GM23248 (cell line): ENCODE measurements around the gene GALNT14. TPM values are rescaled to one million over a fixed set of nuclear protein-coding genes. Genes with fewer than 3 reads are reported as not detected.

ENCODE experiments used
- DNase-seq: peaks from one replicate; pipeline ENCODE4 v3.0.0-alpha.2; 2015
- H2AFZ ChIP-seq: fragments of 200-600 bp; sonication (generic); 2 replicates; pipeline ENCODE4 v1.6.1; 2016; ENCODE audit warnings: antibody characterized with exemption
- H3F3A ChIP-seq: fragments of 200-600 bp; sonication (generic); 2 replicates; pipeline ENCODE4 v1.6.1; 2016; ENCODE audit warnings: mild to moderate bottlenecking, antibody characterized with exemption, mixed run types; ENCODE audit not compliant: insufficient read depth
- H3K27ac ChIP-seq: fragments of 200-600 bp; sonication (generic); 2 replicates; pipeline ENCODE4 v1.5.1; 2016; ENCODE audit warnings: mild to moderate bottlenecking
- H3K27me3 ChIP-seq: fragments of 200-600 bp; sonication (generic); replicated peaks from 2 replicates; pipeline ENCODE4 v1.6.1; 2016; ENCODE audit warnings: mild to moderate bottlenecking; ENCODE audit not compliant: insufficient read depth
- H3K36me3 ChIP-seq: fragments of 200-600 bp; sonication (generic); 2 replicates; pipeline ENCODE4 v1.6.1; 2016; ENCODE audit warnings: low read depth, mild to moderate bottlenecking
- H3K4me1 ChIP-seq: fragments of 200-600 bp; sonication (generic); 2 replicates; pipeline ENCODE4 v1.6.1; 2016; ENCODE audit warnings: mild to moderate bottlenecking; ENCODE audit not compliant: insufficient read depth
- H3K4me2 ChIP-seq: fragments of 200-600 bp; sonication (generic); one replicate; pipeline ENCODE4 v1.6.1; 2016; ENCODE audit warnings: mild to moderate bottlenecking; ENCODE audit not compliant: unreplicated experiment
- H3K4me3 ChIP-seq: fragments of 200-600 bp; sonication (generic); 2 replicates; pipeline ENCODE4 v1.5.1; 2016; ENCODE audit warnings: mild to moderate bottlenecking
- H3K79me2 ChIP-seq: fragments of 200-600 bp; sonication (generic); 2 replicates; pipeline ENCODE4 v1.6.1; 2016; ENCODE audit warnings: mild to moderate bottlenecking; ENCODE audit not compliant: insufficient read depth
- H3K9ac ChIP-seq: fragments of 200-600 bp; sonication (generic); 2 replicates; pipeline ENCODE4 v1.6.1; 2016; ENCODE audit warnings: mild to moderate bottlenecking
- H3K9me2 ChIP-seq: fragments of 200-600 bp; sonication (generic); 2 replicates; pipeline ENCODE4 v1.6.1; 2016; ENCODE audit warnings: mixed run types, mild to moderate bottlenecking, moderate library complexity; ENCODE audit not compliant: insufficient read depth
- H3K9me3 ChIP-seq: fragments of 200-600 bp; sonication (generic); one replicate; pipeline ENCODE4 v1.6.1; 2017; ENCODE audit warnings: low read depth
- H4K20me1 ChIP-seq: fragments of 200-600 bp; sonication (generic); 2 replicates; pipeline ENCODE4 v1.6.0; 2016; ENCODE audit not compliant: insufficient read depth
- EZH2 ChIP-seq: fragments of 200-600 bp; sonication (generic); IDR thresholded peaks from 2 replicates; pipeline ENCODE4 v1.6.1; 2018; ENCODE audit warnings: antibody characterized with exemption, mild to moderate bottlenecking; ENCODE audit not compliant: insufficient read depth, poor library complexity, severe bottlenecking
- EZH2phosphoT487 ChIP-seq: fragments of 200-600 bp; sonication (generic); IDR thresholded peaks from 2 replicates; pipeline ENCODE4 v1.6.1; 2018; ENCODE audit warnings: antibody characterized with exemption, moderate library complexity, mild to moderate bottlenecking, low read depth; ENCODE audit not compliant: insufficient read depth
- WGBS, 2 experiments: methylation state at CpG; one replicate each; pipeline ENCODE4 v1.1.6; 2015 to 2017; ENCODE audit warnings: low lambda C conversion rate in 2 of 2, low coverage in 1 of 2; ENCODE audit errors: missing lambda C conversion rate in 2 of 2; 5-methylcytosine and 5-hydroxymethylcytosine counted together
- in situ Hi-C: fragments of 300-500 bp; cut with MboI; formaldehyde crosslinking; loops from 2 replicates; pipeline ENCODE4 v1.15.0; 2020
- polyA plus RNA-seq: library from polyadenylated mRNA; unstranded; fragments of >200 nt; fragmentation: Nextera tagmentation; extraction: Ambion mirVana; gene quantifications from 2 replicates; pipeline ENCODE4 v1.2.1, GENCODE V29; 2016
- total RNA-seq: library from RNA; depleted of rRNA; stranded (reverse); fragments of >200 nt; shearing (Covaris generic); gene quantifications from 2 replicates; pipeline ENCODE4 v1.2.3, GENCODE V29; 2014

The GALNT14 gene
- total and polyA plus RNA-seq, 2 experiments from 2014 or later = 3.2 to 3.5 TPM

- H3K9ac ChIP-seq = no peak overlapping the region
- H4K20me1 ChIP-seq = no peaks in the 10 kb centered on the region
- no peaks in the 10 kb centered on the region for H3K79me2 ChIP-seq
- H3K27me3 ChIP-seq = no peaks in the 10 kb centered on the region; the same call in 1 of the 2 replicates
- H3K9me2 ChIP-seq = no peaks in the 10 kb centered on the region
- in situ Hi-C loops = no loop called here
- H3K4me2 ChIP-seq = no peak overlapping the region
- no peaks in the 10 kb centered on the region for H3F3A ChIP-seq
- TF ChIP-seq EZH2phosphoT487 (no peak), EZH2 (no peak)
- no peak for DNase-seq
- WGBS, 2 experiments = 40 to 50% methylated on average over 3 of the region's 3 CpGs
- H3K27ac ChIP-seq = no peak overlapping the region
- no peak overlapping the region for H3K4me3 ChIP-seq
- peaks cover 8% of the 10 kb centered on the region for H3K4me1 ChIP-seq
- no peak overlapping the region for H2AFZ ChIP-seq
- no peaks in the 10 kb centered on the region for H3K9me3 ChIP-seq
- no peaks in the 10 kb centered on the region for H3K36me3 ChIP-seq
Observed at GRCh38 chr2:30975156-30975555, 163.1 kb downstream of the GALNT14 start.

GRCh38 chr2:30974554-30974953, 163.7 kb downstream of the GALNT14 start:
- DNase-seq = no peak
- in situ Hi-C loops = no loop called here
- H4K20me1 ChIP-seq = no peaks in the 10 kb centered on the region
- H3K4me3 ChIP-seq = no peak overlapping the region
- peaks cover 6% of the 10 kb centered on the region for H3K4me1 ChIP-seq
- H2AFZ ChIP-seq = no peak overlapping the region
- no peaks in the 10 kb centered on the region for H3K79me2 ChIP-seq
- H3K4me2 ChIP-seq = no peak overlapping the region
- H3K27ac ChIP-seq = no peak overlapping the region
- 70 to 74% methylated on average over 5 of the region's 5 CpGs for WGBS, 2 experiments
- H3K9ac ChIP-seq = no peak overlapping the region
- no peaks in the 10 kb centered on the region for H3K9me3 ChIP-seq
- no peaks in the 10 kb centered on the region for H3F3A ChIP-seq
- no peaks in the 10 kb centered on the region for H3K9me2 ChIP-seq
- TF ChIP-seq EZH2 (no peak), EZH2phosphoT487 (no peak)
- H3K27me3 ChIP-seq = no peaks in the 10 kb centered on the region; the same call in 1 of the 2 replicates
- H3K36me3 ChIP-seq = no peaks in the 10 kb centered on the region

GRCh38 chr2:30974092-30974491, 164.1 kb downstream of the GALNT14 start:
- Histone ChIP-seq H3K27me3 (no peaks in the 10 kb centered on the region; the same call in 1 of the 2 replicates), H3K9me2 (no peaks in the 10 kb centered on the region), H4K20me1 (no peaks in the 10 kb centered on the region), H3K9me3 (no peaks in the 10 kb centered on the region), H2AFZ (no peak overlapping the region), H3K79me2 (no peaks in the 10 kb centered on the region), H3K4me2 (no peak overlapping the region), H3K4me1 (0 out of 2 replicates have a peak, but pooled peaks cover 3% of the 10 kb centered on the region), H3F3A (no peaks in the 10 kb centered on the region), H3K36me3 (no peaks in the 10 kb centered on the region), H3K27ac (no peak overlapping the region), H3K9ac (no peak overlapping the region), H3K4me3 (no peak overlapping the region)
- 86 to 94% methylated on average over 1 of the region's 1 CpG for WGBS, 2 experiments
- no peak for DNase-seq
- in situ Hi-C loops = no loop called here
- TF ChIP-seq EZH2 (no peak), EZH2phosphoT487 (no peak)

- Histone ChIP-seq H4K20me1 (no peaks in the 10 kb centered on the region), H3K4me2 (no peak overlapping the region), H3K9ac (no peak overlapping the region), H3F3A (no peaks in the 10 kb centered on the region), H3K36me3 (no peaks in the 10 kb centered on the region), H3K9me2 (no peaks in the 10 kb centered on the region), H3K27me3 (no peaks in the 10 kb centered on the region; the same call in 1 of the 2 replicates), H2AFZ (peak overlapping the region; percentile 36; the same call in 1 of the 2 replicates), H3K9me3 (no peaks in the 10 kb centered on the region), H3K4me1 (0 out of 2 replicates have a peak, but pooled peaks cover 3% of the 10 kb centered on the region), H3K79me2 (no peaks in the 10 kb centered on the region), H3K4me3 (peak overlapping the region; percentile 27), H3K27ac (no peak overlapping the region)
- no peak for TF ChIP-seq EZH2phosphoT487
- TF ChIP-seq EZH2 = no peak
- in situ Hi-C loops = no loop called here
- DNase-seq = peak; percentile 70
- 42% methylated on average over 19 of the region's 19 CpGs for WGBS, 2 experiments
Observed at GRCh38 chr2:30971231-30972025, 166.8 kb downstream of the GALNT14 start.
